NB4 (cell line): ENCODE measurements around the gene SMIM1.

Experiments
- POLR2A ChIP-seq: IDR thresholded peaks from 2 replicates; pipeline ENCODE4 v1.6.1; 2011; ENCODE audit warnings: mild to moderate bottlenecking; ENCODE audit not compliant: insufficient read length; ENCODE audit errors: extremely low read depth
- TF ChIP-seq, protein P1 (sequence below): IDR thresholded peaks from one replicate; pipeline ENCODE4 v1.5.1; 2012; ENCODE audit warnings: low read depth, low read length

DNA sequence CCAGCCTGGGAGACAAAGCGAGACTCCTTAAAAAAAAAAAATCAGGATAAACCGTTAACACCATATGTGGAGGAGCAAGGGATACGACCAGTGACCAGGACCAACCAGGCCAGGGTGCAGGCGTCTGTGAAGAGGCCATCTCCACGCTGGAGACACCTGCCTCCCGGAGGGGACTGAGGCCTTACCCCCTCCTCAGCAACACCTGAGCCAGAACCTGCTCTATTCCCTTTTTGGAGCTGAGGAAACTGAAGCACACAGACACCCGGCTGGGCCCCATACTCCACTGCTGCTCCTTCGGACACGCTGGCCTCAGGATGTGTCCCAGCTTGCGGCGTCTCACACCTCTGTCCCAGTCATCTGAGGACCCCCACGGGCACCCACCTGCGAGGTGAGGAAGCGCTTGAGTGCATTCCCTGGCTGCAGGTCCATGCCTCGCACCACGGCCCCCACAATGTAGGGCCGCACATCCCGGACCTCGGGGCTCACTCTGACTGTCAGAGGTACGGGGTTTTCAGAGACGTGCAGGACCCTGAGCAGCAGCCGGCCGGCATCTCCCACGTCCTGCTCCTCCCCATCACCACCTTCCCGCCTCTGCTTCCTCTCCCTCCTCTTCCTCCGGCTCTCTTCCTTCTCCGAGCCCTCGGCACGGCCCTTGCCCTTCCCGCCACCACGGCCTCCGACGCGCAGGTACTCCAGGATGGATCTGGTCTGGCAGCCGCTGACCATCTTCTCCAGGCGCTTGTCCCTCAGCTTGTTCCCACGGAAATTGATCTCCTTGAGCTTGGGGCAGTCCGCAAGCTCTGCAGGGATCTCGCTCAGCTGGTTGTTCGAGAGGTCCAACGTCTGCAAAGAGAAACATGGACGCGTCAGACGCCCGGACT lies 14.2 kb downstream of the SMIM1 start:
- TF ChIP-seq, protein P1, sequence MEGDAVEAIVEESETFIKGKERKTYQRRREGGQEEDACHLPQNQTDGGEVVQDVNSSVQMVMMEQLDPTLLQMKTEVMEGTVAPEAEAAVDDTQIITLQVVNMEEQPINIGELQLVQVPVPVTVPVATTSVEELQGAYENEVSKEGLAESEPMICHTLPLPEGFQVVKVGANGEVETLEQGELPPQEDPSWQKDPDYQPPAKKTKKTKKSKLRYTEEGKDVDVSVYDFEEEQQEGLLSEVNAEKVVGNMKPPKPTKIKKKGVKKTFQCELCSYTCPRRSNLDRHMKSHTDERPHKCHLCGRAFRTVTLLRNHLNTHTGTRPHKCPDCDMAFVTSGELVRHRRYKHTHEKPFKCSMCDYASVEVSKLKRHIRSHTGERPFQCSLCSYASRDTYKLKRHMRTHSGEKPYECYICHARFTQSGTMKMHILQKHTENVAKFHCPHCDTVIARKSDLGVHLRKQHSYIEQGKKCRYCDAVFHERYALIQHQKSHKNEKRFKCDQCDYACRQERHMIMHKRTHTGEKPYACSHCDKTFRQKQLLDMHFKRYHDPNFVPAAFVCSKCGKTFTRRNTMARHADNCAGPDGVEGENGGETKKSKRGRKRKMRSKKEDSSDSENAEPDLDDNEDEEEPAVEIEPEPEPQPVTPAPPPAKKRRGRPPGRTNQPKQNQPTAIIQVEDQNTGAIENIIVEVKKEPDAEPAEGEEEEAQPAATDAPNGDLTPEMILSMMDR, result no peak
- no peak for TF ChIP-seq POLR2A
